ENCODE results near the gene OLFM4. TPM values are rescaled to one million over a fixed set of nuclear protein-coding genes. Genes with fewer than 3 reads are reported as not detected.

The OLFM4 gene
- total and polyA plus RNA-seq, 2 experiments from 2014 or later, result not detected

GRCh38 chr13:53100394-53101063, 71.9 kb downstream of the OLFM4 start:
- Histone ChIP-seq H3K27ac (ENCODE audit: low read depth) (no peak overlapping the region), H3K9me2 (ENCODE audit: insufficient read depth) (0 out of 2 replicates have a peak, but pooled peaks cover 9% of the 10 kb centered on the region), H3K27me3 (ENCODE audit: insufficient read depth) (no peaks in the 10 kb centered on the region), H2AFZ (no peak overlapping the region), H3F3A (replicated peaks; ENCODE audit: low read depth) (no peaks in the 10 kb centered on the region), H4K20me1 (replicated peaks; ENCODE audit: insufficient read depth) (no peaks in the 10 kb centered on the region), H3K36me3 (ENCODE audit: insufficient read depth) (no peaks in the 10 kb centered on the region), H3K4me3 (no peak overlapping the region), H3K79me2 (replicated peaks; ENCODE audit: insufficient read depth) (no peaks in the 10 kb centered on the region), H3K4me1 (ENCODE audit: insufficient read depth) (no peaks in the 10 kb centered on the region), H3K4me2 (no peak overlapping the region)
- no peak overlapping the region for H3K4me3 Mint-ChIP-seq
- TF ChIP-seq ZNF462 (CRISPR knock-in tag; IDR thresholded peaks at IDR 0.05) (no peak), EZH2phosphoT487 (IDR thresholded peaks at IDR 0.05; ENCODE audit: unreplicated experiment) (no peak), REST (IDR thresholded peaks at IDR 0.05; ENCODE audit: unreplicated experiment) (no peak), CREB1 (CRISPR knock-in tag; IDR thresholded peaks at IDR 0.05; ENCODE audit: low read depth) (no peak), ZNF331 (CRISPR knock-in tag; IDR thresholded peaks at IDR 0.05; ENCODE audit: low read depth) (no peak), JUNB (IDR thresholded peaks at IDR 0.05; ENCODE audit: unreplicated experiment) (no peak), CTCF (conservative IDR thresholded peaks at IDR 0.05; ENCODE audit: low read depth in 2 of 2) (no peak), POLR2AphosphoS5 (IDR thresholded peaks at IDR 0.05; ENCODE audit: low read depth) (no peak), NANOG (IDR thresholded peaks at IDR 0.05; ENCODE audit: borderline replicate concordance) (no peak), STAT1 (IDR thresholded peaks at IDR 0.05; ENCODE audit: unreplicated experiment) (no peak), ZNF114 (CRISPR knock-in tag; IDR thresholded peaks at IDR 0.05) (no peak), EZH2 (IDR thresholded peaks at IDR 0.05; ENCODE audit: low read depth, unreplicated experiment) (no peak)
- TF ChIP-seq, protein P1, sequence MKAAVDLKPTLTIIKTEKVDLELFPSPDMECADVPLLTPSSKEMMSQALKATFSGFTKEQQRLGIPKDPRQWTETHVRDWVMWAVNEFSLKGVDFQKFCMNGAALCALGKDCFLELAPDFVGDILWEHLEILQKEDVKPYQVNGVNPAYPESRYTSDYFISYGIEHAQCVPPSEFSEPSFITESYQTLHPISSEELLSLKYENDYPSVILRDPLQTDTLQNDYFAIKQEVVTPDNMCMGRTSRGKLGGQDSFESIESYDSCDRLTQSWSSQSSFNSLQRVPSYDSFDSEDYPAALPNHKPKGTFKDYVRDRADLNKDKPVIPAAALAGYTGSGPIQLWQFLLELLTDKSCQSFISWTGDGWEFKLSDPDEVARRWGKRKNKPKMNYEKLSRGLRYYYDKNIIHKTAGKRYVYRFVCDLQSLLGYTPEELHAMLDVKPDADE (IDR thresholded peaks at IDR 0.05), result no peak
- no peak overlapping the region for H3K27ac Mint-ChIP-seq
- peaks cover 3% of the 10 kb centered on the region; the same call in 2 of the 3 replicates for H3K9me3 Mint-ChIP-seq
- no peaks in the 10 kb centered on the region for H3K4me1 Mint-ChIP-seq
- no peaks in the 10 kb centered on the region for H3K36me3 Mint-ChIP-seq (ENCODE audit: low read depth)
- H3K27me3 Mint-ChIP-seq (ENCODE audit: insufficient read depth, low read depth, poor library complexity), result peaks cover 3% of the 10 kb centered on the region
- ATAC-seq (no peak), DNase-seq (ENCODE audit: low spot score) (no peak)
